ENCODE results near the gene CLCN5. TPM values are rescaled to one million over a fixed set of nuclear protein-coding genes. Genes with fewer than 3 reads are reported as not detected.

Gene CLCN5
- total RNA-seq, 1 experiment from 2014 or later: 13.6 TPM

- Mint-ChIP-seq H3K36me3 (ENCODE audit: insufficient read depth, unreplicated experiment) (peaks cover 10% of the 10 kb centered on the region), H3K4me1 (ENCODE audit: low read depth, unreplicated experiment) (peaks cover 7% of the 10 kb centered on the region), H3K9me3 (ENCODE audit: low read depth, unreplicated experiment) (no peaks in the 10 kb centered on the region), H3K4me3 (ENCODE audit: low read depth, unreplicated experiment) (no peak overlapping the region), H3K27me3 (ENCODE audit: unreplicated experiment) (no peaks in the 10 kb centered on the region), H3K27ac (ENCODE audit: unreplicated experiment) (no peak overlapping the region)
- CTCF ChIA-PET: interaction anchor here (0.8 to 1.7 kb wide), 7 partner anchors 28 to 1352 kb away, joined by 3 to 7 read pairs (median 5); partner anchors contain the start of gene CLCN5
- TF ChIP-seq CTCF (IDR thresholded peaks at IDR 0.05; ENCODE audit: unreplicated experiment): peak; percentile 59
- intact Hi-C loops (cut with micrococcal nuclease; ENCODE audit: unreplicated experiment): loop anchor here (1.0 kb wide), 1 partner anchor 197 kb away; no protein-coding TSS in a partner anchor
- BruUV-seq (replicated peaks): no TSS peak
- DNase-seq: peak; percentile 78
These were observed 38.0 kb upstream of the CLCN5 start for GRCh38 chrX:49884290-49884862.

- no peaks in the 10 kb centered on the region for H3K36me3 Mint-ChIP-seq (ENCODE audit: insufficient read depth, unreplicated experiment)
- intact Hi-C loops (cut with micrococcal nuclease; ENCODE audit: unreplicated experiment): no loop called here
These were observed 29.9 kb upstream of the CLCN5 start for GRCh38 chrX:49892542-49892941.

GRCh38 chrX:49896951-49897350 lies 25.4 kb upstream of the CLCN5 start:
- peaks cover 29% of the 10 kb centered on the region for H3K27me3 Mint-ChIP-seq (ENCODE audit: unreplicated experiment)
- H3K27ac Mint-ChIP-seq (ENCODE audit: unreplicated experiment): no peak overlapping the region
- DNase-seq: no peak
- BruUV-seq (replicated peaks): no TSS peak
- TF ChIP-seq CTCF (IDR thresholded peaks at IDR 0.05; ENCODE audit: unreplicated experiment): no peak
- H3K9me3 Mint-ChIP-seq (ENCODE audit: low read depth, unreplicated experiment): peaks cover 8% of the 10 kb centered on the region
- CTCF ChIA-PET: no interaction called here
- no peaks in the 10 kb centered on the region for H3K36me3 Mint-ChIP-seq (ENCODE audit: insufficient read depth, unreplicated experiment)
- intact Hi-C loops (cut with micrococcal nuclease; ENCODE audit: unreplicated experiment): no loop called here
- H3K4me3 Mint-ChIP-seq (ENCODE audit: low read depth, unreplicated experiment): no peak overlapping the region
- H3K4me1 Mint-ChIP-seq (ENCODE audit: low read depth, unreplicated experiment): no peaks in the 10 kb centered on the region

More at GRCh38 chrX:49892542-49892941, 29.9 kb upstream of the CLCN5 start:
- BruUV-seq (replicated peaks): no TSS peak
- no peak overlapping the region for H3K27ac Mint-ChIP-seq (ENCODE audit: unreplicated experiment)
- peaks cover 27% of the 10 kb centered on the region for H3K27me3 Mint-ChIP-seq (ENCODE audit: unreplicated experiment)
- no peak overlapping the region for H3K4me3 Mint-ChIP-seq (ENCODE audit: low read depth, unreplicated experiment)
- no peak for TF ChIP-seq CTCF (IDR thresholded peaks at IDR 0.05; ENCODE audit: unreplicated experiment)
- CTCF ChIA-PET: no interaction called here
- H3K4me1 Mint-ChIP-seq (ENCODE audit: low read depth, unreplicated experiment): no peaks in the 10 kb centered on the region
- H3K9me3 Mint-ChIP-seq (ENCODE audit: low read depth, unreplicated experiment): peaks cover 8% of the 10 kb centered on the region
- DNase-seq: no peak

- no peak for DNase-seq
- CTCF ChIA-PET: interaction anchor here (0.6 to 1.2 kb wide), 2 partner anchors 24 to 212 kb away, joined by 3 read pairs; no protein-coding TSS in a partner anchor
- no peak overlapping the region for H3K4me3 Mint-ChIP-seq (ENCODE audit: low read depth, unreplicated experiment)
- H3K27me3 Mint-ChIP-seq (ENCODE audit: unreplicated experiment): peaks cover 16% of the 10 kb centered on the region
- H3K36me3 Mint-ChIP-seq (ENCODE audit: insufficient read depth, unreplicated experiment): no peaks in the 10 kb centered on the region
- no peaks in the 10 kb centered on the region for H3K4me1 Mint-ChIP-seq (ENCODE audit: low read depth, unreplicated experiment)
- intact Hi-C loops (cut with micrococcal nuclease; ENCODE audit: unreplicated experiment): no loop called here
- BruUV-seq (replicated peaks): no TSS peak
- TF ChIP-seq CTCF (IDR thresholded peaks at IDR 0.05; ENCODE audit: unreplicated experiment): no peak
- H3K27ac Mint-ChIP-seq (ENCODE audit: unreplicated experiment): no peak overlapping the region
- H3K9me3 Mint-ChIP-seq (ENCODE audit: low read depth, unreplicated experiment): peaks cover 8% of the 10 kb centered on the region
These were observed 21.3 kb upstream of the CLCN5 start for GRCh38 chrX:49901048-49901447.

All from Calu3 (cell line).